K562 (cell line): ENCODE measurements around the gene SLC26A11. TPM values are rescaled to one million over a fixed set of nuclear protein-coding genes. Genes with fewer than 3 reads are reported as not detected.

Experiments used
- ADNP ChIP-seq: fragments of 200-800 bp; sonication (Bioruptor generic); IDR thresholded peaks from 2 replicates; pipeline ENCODE4 v1.6.1; 2016; ENCODE audit warnings: missing genetic modification characterization, missing compliant biosample characterization
- ASH1L ChIP-seq: fragments of 450-650 bp; IDR thresholded peaks from 2 replicates; pipeline ENCODE4 v1.6.1; 2018; ENCODE audit warnings: borderline replicate concordance, mild to moderate bottlenecking, low read depth; ENCODE audit not compliant: partially characterized antibody
- CBFA2T3 ChIP-seq: fragments of 450-650 bp; IDR thresholded peaks from 2 replicates; pipeline ENCODE4 v1.6.1; 2017
- CXXC5 ChIP-seq: fragments of 250-450 bp; sonication (Bioruptor Pico); IDR thresholded peaks from 2 replicates; pipeline ENCODE4 v1.8.0; 2022; ENCODE audit warnings: inconsistent platforms, mild to moderate bottlenecking, moderate library complexity
- GABPA ChIP-seq: fragments of 200-800 bp; sonication (Bioruptor generic); conservative IDR thresholded peaks from 2 replicates; pipeline ENCODE4 v1.6.1; 2016; ENCODE audit warnings: low read depth, missing genetic modification characterization, missing compliant biosample characterization
- GTF2E2 ChIP-seq: fragments of 200-800 bp; sonication (Bioruptor generic); IDR thresholded peaks from 2 replicates; pipeline ENCODE4 v1.6.1; 2016; ENCODE audit warnings: missing genetic modification characterization, missing compliant biosample characterization
- HDAC1 ChIP-seq, 2 experiments: fragments of 450-650 bp; IDR thresholded peaks; 2 replicates each; pipeline ENCODE4 v1.6.1; 2016 to 2017; ENCODE audit warnings: inconsistent platforms in 1 of 2, mild to moderate bottlenecking in 1 of 2, moderate library complexity in 1 of 2
- JUND ChIP-seq, 2 experiments: IDR thresholded peaks; 2 replicates in 1 of 2; 3 replicates in 1 of 2; pipeline ENCODE4 v1.6.1; 2011; ENCODE audit warnings: borderline replicate concordance in 2 of 2, low read depth in 2 of 2, low read length in 2 of 2, improper control_type of control experiment in 1 of 2, missing biosample characterization in 1 of 2, missing genetic modification characterization in 1 of 2, missing genetic modification reagents in 1 of 2
- KAT7 ChIP-seq: sonication (generic); formaldehyde crosslinking; IDR thresholded peaks from 2 replicates; pipeline ENCODE4 v1.8.0; 2022; ENCODE audit warnings: missing genetic modification reagents, mild to moderate bottlenecking, borderline replicate concordance
- POLR3A ChIP-seq: IDR thresholded peaks from 2 replicates; pipeline ENCODE4 v1.6.1; 2011; ENCODE audit warnings: borderline replicate concordance, mild to moderate bottlenecking, moderate library complexity; ENCODE audit not compliant: insufficient read length, insufficient read depth; ENCODE audit errors: extremely low read depth
- RAD21 ChIP-seq, 2 experiments: fragments of 250-450 bp in 1 of 2; fragments of 450-650 bp in 1 of 2; sonication (Bioruptor Pico) in 1 of 2; formaldehyde crosslinking in 1 of 2; IDR thresholded peaks in 1 of 2; conservative IDR thresholded peaks in 1 of 2; 2 replicates each; pipeline versions ENCODE4 v1.4.0 to v1.8.0; 2020 to 2022; ENCODE audit warnings: mild to moderate bottlenecking in 2 of 2, moderate library complexity in 1 of 2
- RBFOX2 ChIP-seq: fragments of 200-400 bp; formaldehyde crosslinking; IDR thresholded peaks from 2 replicates; pipeline ENCODE4 v1.6.1; 2017; ENCODE audit warnings: low read depth, mild to moderate bottlenecking, low read length, moderate library complexity
- SREBF1 ChIP-seq: fragments of 150-350 bp; IDR thresholded peaks from 2 replicates; pipeline ENCODE4 v1.6.1; 2014; ENCODE audit warnings: antibody characterized with exemption, low read depth, low read length, borderline replicate concordance
- SRSF1 ChIP-seq: fragments of 200-400 bp; formaldehyde crosslinking; IDR thresholded peaks from 2 replicates; pipeline ENCODE4 v1.6.1; 2017; ENCODE audit warnings: mild to moderate bottlenecking, low read depth, low read length, moderate library complexity
- SRSF3 ChIP-seq: fragments of 200-400 bp; formaldehyde crosslinking; IDR thresholded peaks from 2 replicates; pipeline ENCODE4 v1.6.1; 2016; ENCODE audit warnings: mild to moderate bottlenecking, low read length, moderate library complexity; ENCODE audit not compliant: insufficient read depth
- ZNF134 ChIP-seq: fragments of 250-450 bp; sonication (Bioruptor Pico); conservative IDR thresholded peaks from 2 replicates; pipeline ENCODE4 v1.4.0; 2020
- ZNF436 ChIP-seq: fragments of 250-450, 450-650 bp; sonication (Bioruptor Pico); formaldehyde crosslinking; IDR thresholded peaks from 2 replicates; pipeline ENCODE4 v1.7.0; 2020; ENCODE audit warnings: mild to moderate bottlenecking
- polyA plus RNA-seq, 8 experiments: library from polyadenylated mRNA; depleted of rRNA in 4 of 8; stranded (reverse) in 5 of 8; unstranded in 3 of 8; fragments of >200 nt; fragmentation: Nextera tagmentation in 2 of 8; fragmentation: Illumina TruSeq in 1 of 8; extraction: Ambion mirVana in 2 of 8; extraction: Trizol in 1 of 8; gene quantifications; 2 replicates each; pipeline versions ENCODE4 v1.2.1 to v1.2.3, GENCODE V29; 2011 to 2014; ENCODE audit warnings: inconsistent platforms in 1 of 8, missing spikeins in 1 of 8
- total RNA-seq, 7 experiments: library from RNA; depleted of rRNA in 6 of 7; stranded (reverse); fragments of >200 nt in 6 of 7; fragmentation: Illumina TruSeq in 2 of 7; extraction: Trizol in 2 of 7; gene quantifications; 2 replicates each; pipeline versions ENCODE4 v1.2.1 to v1.2.3, GENCODE V29; 2011 to 2021; ENCODE audit warnings: low replicate concordance in 1 of 7
- TF ChIP-seq, protein P1 (sequence below): fragments of 450-650 bp; IDR thresholded peaks from 2 replicates; pipeline ENCODE4 v1.6.1; 2018; ENCODE audit warnings: mild to moderate bottlenecking, low read depth; ENCODE audit not compliant: partially characterized antibody
- TF ChIP-seq, protein P2 (sequence below): fragments of 250-450 bp; sonication (Bioruptor Pico); IDR thresholded peaks from 2 replicates; pipeline ENCODE4 v1.8.0; 2021; ENCODE audit warnings: mild to moderate bottlenecking, moderate library complexity
- TF ChIP-seq, protein P3 (sequence below), 3 experiments: IDR thresholded peaks in 2 of 3; conservative IDR thresholded peaks in 1 of 3; 2 replicates each; pipeline ENCODE4 v1.5.1; 2011 to 2012; ENCODE audit warnings: low read length in 3 of 3, mild to moderate bottlenecking in 3 of 3, control low read depth in 2 of 3, improper control_type of control experiment in 1 of 3, inconsistent platforms in 1 of 3, low read depth in 1 of 3, mixed read lengths in 1 of 3, moderate library complexity in 1 of 3; ENCODE audit not compliant: insufficient read depth in 2 of 3
- TF ChIP-seq, protein P4 (sequence below): fragments of 250-450 bp; sonication (Bioruptor Pico); IDR thresholded peaks from 2 replicates; pipeline ENCODE4 v1.9.0; 2021; ENCODE audit warnings: mild to moderate bottlenecking, inconsistent platforms

The SLC26A11 gene
- total and polyA plus RNA-seq, 9 of the 15 experiments (the other 6 are each of a cell fraction or from before 2014, with no cell fraction given): 0.06 to 3.1 (median 1.2) TPM; not detected in 1

DNA sequence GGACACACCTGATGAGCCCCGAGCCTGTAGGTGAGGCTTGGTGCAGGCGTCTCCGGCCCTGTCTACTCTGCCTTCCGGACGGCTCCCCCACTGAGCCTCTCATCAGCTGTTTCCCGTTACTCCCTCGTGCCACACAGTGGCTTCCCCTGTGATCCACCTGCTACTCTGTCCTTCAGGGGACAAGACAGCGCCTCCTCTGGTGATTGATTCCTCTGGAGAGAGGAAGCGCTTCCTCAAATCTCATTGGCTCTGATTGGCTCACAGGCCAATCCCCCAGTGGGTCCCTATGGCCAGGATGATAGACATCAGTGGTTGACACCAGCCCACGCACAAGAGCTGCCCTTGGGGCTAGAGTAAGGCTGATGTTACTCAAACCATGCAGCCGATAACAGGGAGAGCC is 64.4 kb downstream of the SLC26A11 start (continued):
- TF ChIP-seq CXXC5 (CRISPR knock-in tag) (peak; percentile 65), ADNP (no peak), SREBF1 (no peak), GTF2E2 (no peak), RAD21 (CRISPR knock-in tag; conservative IDR thresholded peaks at IDR 0.05 in 1 of 2, IDR thresholded peaks at IDR 0.05 in 1 of 2) (peak; percentile 45 to 61), CBFA2T3 (no peak), SRSF3 (no peak), POLR3A (no peak), ASH1L (no peak), SRSF1 (no peak), ZNF134 (CRISPR knock-in tag) (no peak), HDAC1 (IDR thresholded peaks at IDR 0.05) (0 out of 4 replicates have a peak, but pooled peaks of 1 of the 2 experiments have one; percentile 12), ZNF436 (no peak), KAT7 (no peak), JUND (IDR thresholded peaks at IDR 0.05; ENCODE audit: borderline replicate concordance, low read depth, low read length) (peak; percentile 57; the same call in 1 of the 2 replicates), JUND (tag; IDR thresholded peaks at IDR 0.05; ENCODE audit: borderline replicate concordance, low read depth, low read length) (no peak), RBFOX2 (no peak), GABPA (0 out of 2 replicates have a peak, but pooled peaks have one; percentile 33)
- TF ChIP-seq, protein P1, sequence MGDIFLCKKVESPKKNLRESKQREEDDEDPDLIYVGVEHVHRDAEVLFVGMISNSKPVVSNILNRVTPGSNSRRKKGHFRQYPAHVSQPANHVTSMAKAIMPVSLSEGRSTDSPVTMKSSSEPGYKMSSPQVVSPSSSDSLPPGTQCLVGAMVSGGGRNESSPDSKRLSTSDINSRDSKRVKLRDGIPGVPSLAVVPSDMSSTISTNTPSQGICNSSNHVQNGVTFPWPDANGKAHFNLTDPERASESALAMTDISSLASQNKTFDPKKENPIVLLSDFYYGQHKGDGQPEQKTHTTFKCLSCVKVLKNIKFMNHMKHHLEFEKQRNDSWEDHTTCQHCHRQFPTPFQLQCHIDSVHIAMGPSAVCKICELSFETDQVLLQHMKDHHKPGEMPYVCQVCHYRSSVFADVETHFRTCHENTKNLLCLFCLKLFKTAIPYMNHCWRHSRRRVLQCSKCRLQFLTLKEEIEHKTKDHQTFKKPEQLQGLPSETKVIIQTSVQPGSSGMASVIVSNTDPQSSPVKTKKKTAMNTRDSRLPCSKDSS: no peak
- TF ChIP-seq, protein P2, sequence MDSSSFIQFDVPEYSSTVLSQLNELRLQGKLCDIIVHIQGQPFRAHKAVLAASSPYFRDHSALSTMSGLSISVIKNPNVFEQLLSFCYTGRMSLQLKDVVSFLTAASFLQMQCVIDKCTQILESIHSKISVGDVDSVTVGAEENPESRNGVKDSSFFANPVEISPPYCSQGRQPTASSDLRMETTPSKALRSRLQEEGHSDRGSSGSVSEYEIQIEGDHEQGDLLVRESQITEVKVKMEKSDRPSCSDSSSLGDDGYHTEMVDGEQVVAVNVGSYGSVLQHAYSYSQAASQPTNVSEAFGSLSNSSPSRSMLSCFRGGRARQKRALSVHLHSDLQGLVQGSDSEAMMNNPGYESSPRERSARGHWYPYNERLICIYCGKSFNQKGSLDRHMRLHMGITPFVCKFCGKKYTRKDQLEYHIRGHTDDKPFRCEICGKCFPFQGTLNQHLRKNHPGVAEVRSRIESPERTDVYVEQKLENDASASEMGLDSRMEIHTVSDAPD: no peak
- TF ChIP-seq, protein P3, sequence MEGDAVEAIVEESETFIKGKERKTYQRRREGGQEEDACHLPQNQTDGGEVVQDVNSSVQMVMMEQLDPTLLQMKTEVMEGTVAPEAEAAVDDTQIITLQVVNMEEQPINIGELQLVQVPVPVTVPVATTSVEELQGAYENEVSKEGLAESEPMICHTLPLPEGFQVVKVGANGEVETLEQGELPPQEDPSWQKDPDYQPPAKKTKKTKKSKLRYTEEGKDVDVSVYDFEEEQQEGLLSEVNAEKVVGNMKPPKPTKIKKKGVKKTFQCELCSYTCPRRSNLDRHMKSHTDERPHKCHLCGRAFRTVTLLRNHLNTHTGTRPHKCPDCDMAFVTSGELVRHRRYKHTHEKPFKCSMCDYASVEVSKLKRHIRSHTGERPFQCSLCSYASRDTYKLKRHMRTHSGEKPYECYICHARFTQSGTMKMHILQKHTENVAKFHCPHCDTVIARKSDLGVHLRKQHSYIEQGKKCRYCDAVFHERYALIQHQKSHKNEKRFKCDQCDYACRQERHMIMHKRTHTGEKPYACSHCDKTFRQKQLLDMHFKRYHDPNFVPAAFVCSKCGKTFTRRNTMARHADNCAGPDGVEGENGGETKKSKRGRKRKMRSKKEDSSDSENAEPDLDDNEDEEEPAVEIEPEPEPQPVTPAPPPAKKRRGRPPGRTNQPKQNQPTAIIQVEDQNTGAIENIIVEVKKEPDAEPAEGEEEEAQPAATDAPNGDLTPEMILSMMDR (IDR thresholded peaks at IDR 0.05 in 2 of 3, conservative IDR thresholded peaks at IDR 0.05 in 1 of 3; ENCODE audit: insufficient read depth in 2 of 3, low read depth in 1 of 3, low read length in 3 of 3): peak; percentile 74 to 91 (median 87)
- TF ChIP-seq, protein P4, sequence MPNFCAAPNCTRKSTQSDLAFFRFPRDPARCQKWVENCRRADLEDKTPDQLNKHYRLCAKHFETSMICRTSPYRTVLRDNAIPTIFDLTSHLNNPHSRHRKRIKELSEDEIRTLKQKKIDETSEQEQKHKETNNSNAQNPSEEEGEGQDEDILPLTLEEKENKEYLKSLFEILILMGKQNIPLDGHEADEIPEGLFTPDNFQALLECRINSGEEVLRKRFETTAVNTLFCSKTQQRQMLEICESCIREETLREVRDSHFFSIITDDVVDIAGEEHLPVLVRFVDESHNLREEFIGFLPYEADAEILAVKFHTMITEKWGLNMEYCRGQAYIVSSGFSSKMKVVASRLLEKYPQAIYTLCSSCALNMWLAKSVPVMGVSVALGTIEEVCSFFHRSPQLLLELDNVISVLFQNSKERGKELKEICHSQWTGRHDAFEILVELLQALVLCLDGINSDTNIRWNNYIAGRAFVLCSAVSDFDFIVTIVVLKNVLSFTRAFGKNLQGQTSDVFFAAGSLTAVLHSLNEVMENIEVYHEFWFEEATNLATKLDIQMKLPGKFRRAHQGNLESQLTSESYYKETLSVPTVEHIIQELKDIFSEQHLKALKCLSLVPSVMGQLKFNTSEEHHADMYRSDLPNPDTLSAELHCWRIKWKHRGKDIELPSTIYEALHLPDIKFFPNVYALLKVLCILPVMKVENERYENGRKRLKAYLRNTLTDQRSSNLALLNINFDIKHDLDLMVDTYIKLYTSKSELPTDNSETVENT: no peak
